Retinal pigment epithelial cell (primary cell): ENCODE data around the gene KAZALD1.

Experiments used
- DNase-seq: peaks from one replicate; pipeline ENCODE4 v3.0.0-alpha.2; 2010; ENCODE audit warnings: low read depth
- H3K4me3 ChIP-seq: 2 replicates; pipeline ENCODE4 v1.5.1; 2011; ENCODE audit warnings: mild to moderate bottlenecking, low read length, control low read depth, moderate library complexity
- CTCF ChIP-seq: conservative IDR thresholded peaks from 2 replicates; pipeline ENCODE4 v1.5.1; 2011; ENCODE audit warnings: low read depth, low read length, control low read depth, inconsistent platforms

KAZALD1 gene

GRCh38 chr10:101110856-101111523 lies 49.2 kb downstream of the KAZALD1 start:
- no peak for TF ChIP-seq CTCF
- no peak overlapping the region for H3K4me3 ChIP-seq
- no peak for DNase-seq

DNA sequence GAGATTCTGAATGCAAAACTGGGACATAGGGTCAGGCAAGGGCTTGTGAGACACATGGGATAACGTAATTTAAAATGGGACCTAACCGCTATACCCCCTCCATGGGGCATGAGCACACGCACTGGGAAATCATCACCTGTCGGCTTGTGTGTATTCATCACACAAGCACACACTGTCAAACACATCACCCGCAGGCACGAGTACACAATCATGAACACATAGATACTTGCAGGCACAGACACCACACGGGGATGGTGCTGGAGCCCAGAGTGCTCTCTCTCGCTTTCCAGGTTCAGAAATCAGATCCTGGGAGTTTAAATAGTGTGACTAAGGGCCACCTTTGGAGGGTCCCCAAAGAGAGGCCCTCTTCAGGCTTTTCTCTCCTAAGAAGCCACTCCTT lies 49.8 kb downstream of the KAZALD1 start:
- H3K4me3 ChIP-seq = no peak overlapping the region
- TF ChIP-seq CTCF = no peak
- no peak for DNase-seq

DNA sequence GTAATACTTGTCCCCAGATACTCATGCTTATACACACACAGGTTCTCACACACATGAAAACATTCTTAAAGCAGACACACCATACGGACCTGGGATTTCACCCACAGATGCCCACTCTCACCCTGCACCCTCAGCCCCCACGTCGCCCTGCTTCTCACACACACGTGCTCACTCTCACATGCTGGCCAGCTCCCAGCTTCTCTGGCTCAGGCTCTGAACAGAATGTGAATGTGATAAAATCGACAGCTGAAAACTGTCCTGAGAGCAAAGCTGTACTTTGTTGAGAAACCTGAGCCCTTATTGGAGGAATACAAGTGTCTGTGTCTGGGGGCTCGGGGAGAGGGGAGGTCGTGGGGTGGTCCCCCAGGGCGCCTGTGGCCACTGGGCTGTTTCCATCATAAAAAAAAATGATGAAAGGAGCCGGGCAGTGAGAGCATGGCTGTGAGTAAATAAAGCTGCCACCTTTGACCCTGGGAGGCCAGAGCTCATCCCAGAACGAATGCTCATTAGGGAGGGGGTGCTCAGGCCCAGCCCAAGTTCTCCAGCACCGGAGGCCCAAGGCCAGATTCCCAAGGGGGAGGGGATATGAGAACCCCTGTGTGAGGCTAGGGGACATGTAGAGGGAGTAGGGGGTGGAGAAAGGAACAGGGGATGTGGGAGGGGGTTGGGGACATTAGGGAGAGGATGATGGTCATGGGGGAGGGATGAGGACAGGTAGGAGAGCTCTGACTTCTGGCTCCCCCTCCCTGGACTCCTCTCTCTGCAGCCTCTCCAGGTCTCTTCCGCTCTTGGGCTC lies 51.2 kb downstream of the KAZALD1 start:
- TF ChIP-seq CTCF = no peak
- no peak for DNase-seq
- H3K4me3 ChIP-seq = no peak overlapping the region

- no peak overlapping the region for H3K4me3 ChIP-seq
- DNase-seq = no peak
- no peak for TF ChIP-seq CTCF
These were observed 52.2 kb downstream of the KAZALD1 start for GRCh38 chr10:101113890-101114403.

DNA sequence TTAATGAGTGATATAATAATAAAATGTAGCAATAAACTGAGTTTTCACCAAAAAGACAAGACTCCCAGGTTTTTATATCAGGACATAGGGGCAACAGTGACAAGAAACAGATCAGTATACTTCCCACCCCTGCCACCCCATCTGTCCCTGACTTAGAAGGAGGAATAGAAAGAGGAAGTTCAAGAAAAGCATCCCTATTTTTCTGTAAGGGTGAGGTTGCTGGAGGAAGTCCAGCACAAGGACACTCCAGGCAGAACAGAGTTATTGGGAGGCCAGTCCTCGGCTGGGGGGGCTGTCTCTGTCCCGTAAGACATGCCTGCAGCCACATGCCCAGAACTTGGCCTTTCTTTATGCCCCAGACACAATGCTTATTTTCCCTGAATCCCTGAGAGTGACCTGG lies 52.9 kb downstream of the KAZALD1 start:
- no peak for DNase-seq
- no peak overlapping the region for H3K4me3 ChIP-seq
- TF ChIP-seq CTCF = no peak
